GM12878 (cell line): ENCODE data around the gene RAB11FIP2. TPM values are rescaled to one million over a fixed set of nuclear protein-coding genes. Genes with fewer than 3 reads are reported as not detected.

Experiments used
- ATAC-seq: fragments of 200-7000 bp; cut with Tn5 transposase; 3 replicates; pipeline ENCODE4 v1.9.1; 2020; ENCODE audit warnings: mild to moderate bottlenecking, moderate library complexity
- BruUV-seq: library from RNA; stranded (reverse); fragments of 400-500 nt; replicated peaks from 2 replicates; lab custom pipeline; 2021; lab: Mats Ljungman, UMichigan
- CTCF ChIA-PET: fragments of 300-600 bp; sonication (Branson Sonifier 250); formaldehyde crosslinking; extraction: SDS; loops from one replicate; lab custom pipeline; 2021; ENCODE audit warnings: inconsistent platforms; lab: Yijun Ruan, JAX
- POLR2A ChIA-PET: fragments of 350-600 bp; formaldehyde crosslinking; extraction: SDS; loops from one replicate; lab custom pipeline; 2021; ENCODE audit warnings: inconsistent platforms; lab: Charles Lee
- RAD21 ChIA-PET: fragments of 300-600 bp; sonication (Branson Sonifier 250); formaldehyde crosslinking; loops from one replicate; lab custom pipeline; 2023; ENCODE audit warnings: antibody characterized with exemption; ENCODE audit not compliant: unreplicated experiment; lab: Charles Lee
- SMC1A ChIA-PET: fragments of 300-600 bp; sonication (Branson Sonifier 250); formaldehyde crosslinking; loops from one replicate; lab custom pipeline; 2023; ENCODE audit not compliant: unreplicated experiment, uncharacterized antibody; lab: Charles Lee
- DNase-seq: peaks from one replicate; pipeline ENCODE4 v3.0.0-alpha.2; 2011; ENCODE audit warnings: low read depth, low spot score
- FAIRE-seq: peaks from 3 replicates; lab custom pipeline; 2011; peaks lifted over from hg19 to GRCh38; lab: Jason Lieb, UNC
- H2AFZ ChIP-seq: 2 replicates; pipeline ENCODE4 v1.6.0; 2011; ENCODE audit warnings: low read depth, low read length, control low read depth; ENCODE audit not compliant: control insufficient read depth
- H3K27ac ChIP-seq: 2 replicates; pipeline ENCODE4 v1.5.1; 2011; ENCODE audit warnings: control low read depth; ENCODE audit not compliant: control insufficient read depth, insufficient read depth
- H3K27me3 ChIP-seq, 2 experiments: replicated peaks in 1 of 2; 2 replicates each; pipeline versions ENCODE4 v1.6.0 to v1.6.1; 2011; ENCODE audit warnings: low read length in 1 of 2; ENCODE audit not compliant: control insufficient read depth in 2 of 2, insufficient read depth in 2 of 2
- H3K36me3 ChIP-seq, 2 experiments: 2 replicates each; pipeline ENCODE4 v1.5.1; 2011; ENCODE audit warnings: low read length in 1 of 2; ENCODE audit not compliant: control insufficient read depth in 2 of 2, insufficient read depth in 2 of 2
- H3K4me1 ChIP-seq: 2 replicates; pipeline ENCODE4 v1.6.1; 2011; ENCODE audit warnings: mild to moderate bottlenecking, low read length, moderate library complexity, mixed read lengths; ENCODE audit not compliant: control insufficient read depth, insufficient read depth
- H3K4me2 ChIP-seq: 2 replicates; pipeline ENCODE4 v1.6.0; 2011; ENCODE audit warnings: control low read depth; ENCODE audit not compliant: control insufficient read depth, insufficient read depth
- H3K4me3 ChIP-seq: fragments of 200-600 bp; sonication (generic); 2 replicates; pipeline ENCODE4 v1.5.1; 2016
- H3K79me2 ChIP-seq: 2 replicates; pipeline ENCODE4 v1.6.0; 2011; ENCODE audit warnings: low read length; ENCODE audit not compliant: control insufficient read depth, insufficient read depth
- H3K9ac ChIP-seq: 2 replicates; pipeline ENCODE4 v1.8.0; 2011; ENCODE audit warnings: low read length, control low read depth, mixed read lengths; ENCODE audit not compliant: control insufficient read depth, insufficient read depth
- H3K9me3 ChIP-seq: replicated peaks from 3 replicates; pipeline ENCODE4 v1.5.1; 2011; ENCODE audit warnings: mild to moderate bottlenecking, low read length; ENCODE audit not compliant: control insufficient read depth, insufficient read depth
- H4K20me1 ChIP-seq: 2 replicates; pipeline ENCODE4 v1.6.0; 2011; ENCODE audit not compliant: control insufficient read depth, insufficient read depth
- E2F4 ChIP-seq: IDR thresholded peaks from 2 replicates; pipeline ENCODE4 v1.6.1; 2012; ENCODE audit warnings: low read depth, low read length, improper control_type of control experiment
- IRF4 ChIP-seq: IDR thresholded peaks from 2 replicates; pipeline ENCODE4 v1.6.1; 2011; ENCODE audit warnings: low read depth, low read length
- JUND ChIP-seq: IDR thresholded peaks from 2 replicates; pipeline ENCODE4 v1.6.1; 2012; ENCODE audit warnings: low read depth, mild to moderate bottlenecking, low read length, improper control_type of control experiment, moderate library complexity
- KLF5 ChIP-seq: fragments of 450-650 bp; IDR thresholded peaks from 2 replicates; pipeline ENCODE4 v1.6.1; 2014; ENCODE audit warnings: mild to moderate bottlenecking; ENCODE audit not compliant: partially characterized antibody
- MEF2A ChIP-seq: IDR thresholded peaks from 2 replicates; pipeline ENCODE4 v1.6.1; 2011; ENCODE audit warnings: low read depth, mild to moderate bottlenecking, low read length, moderate library complexity; ENCODE audit not compliant: insufficient read depth
- PRDM15 ChIP-seq: fragments of 450-650 bp; formaldehyde crosslinking; IDR thresholded peaks from 2 replicates; pipeline ENCODE4 v1.4.0; 2020; ENCODE audit warnings: mild to moderate bottlenecking, moderate library complexity
- ZNF592 ChIP-seq: fragments of 450-650 bp; IDR thresholded peaks from 2 replicates; pipeline ENCODE4 v1.6.1; 2017; ENCODE audit warnings: mild to moderate bottlenecking, moderate library complexity
- ZZZ3 ChIP-seq: IDR thresholded peaks from 2 replicates; pipeline ENCODE4 v1.6.1; 2011; ENCODE audit warnings: low read depth; ENCODE audit not compliant: control insufficient read depth, insufficient read length
- WGBS: methylation state at CpG from one replicate; pipeline ENCODE4 v1.1.6; 2016; ENCODE audit warnings: low lambda C conversion rate; ENCODE audit not compliant: insufficient replicate concordance, insufficient coverage; ENCODE audit errors: missing lambda C conversion rate; 5-methylcytosine and 5-hydroxymethylcytosine counted together
- in situ Hi-C: fragments of 300-500 bp; cut with MboI; formaldehyde crosslinking; loops from 9 replicates; pipeline ENCODE4 v1.14.3; 2018; ENCODE audit warnings: mixed read lengths
- intact Hi-C: fragments of 100-400 bp; cut with micrococcal nuclease; formaldehyde crosslinking; loops from one replicate; pipeline ENCODE4 v1.14.2; 2022; ENCODE audit not compliant: unreplicated experiment
- polyA plus RNA-seq, 11 experiments: library from polyadenylated mRNA; depleted of rRNA in 4 of 11; unstranded in 6 of 11; stranded (reverse) in 5 of 11; fragments of >200 nt; fragmentation: Nextera tagmentation in 4 of 11; fragmentation: Illumina TruSeq in 1 of 11; extraction: Ambion mirVana in 4 of 11; extraction: Trizol in 1 of 11; gene quantifications; 1 replicate in 1 of 11; 2 replicates in 10 of 11; pipeline versions ENCODE4 v1.2.1 to v1.2.3, GENCODE V29; 2011 to 2016; ENCODE audit warnings: inconsistent platforms in 2 of 11, missing spikeins in 2 of 11, low read depth in 1 of 11
- total RNA-seq, 4 experiments: library from RNA; depleted of rRNA in 3 of 4; stranded (reverse); fragments of >200 nt in 3 of 4; fragmentation: Illumina TruSeq in 1 of 4; extraction: Trizol in 1 of 4; gene quantifications; 2 replicates each; pipeline versions ENCODE4 v1.2.1 to v1.2.3, GENCODE V29; 2013 to 2021
- TF ChIP-seq, protein P1 (sequence below): fragments of 450-650 bp; IDR thresholded peaks from 2 replicates; pipeline ENCODE4 v1.6.1; 2016; ENCODE audit warnings: mild to moderate bottlenecking
- TF ChIP-seq, protein P2 (sequence below): fragments of 450-650 bp; conservative IDR thresholded peaks from 2 replicates; pipeline ENCODE4 v1.6.1; 2017; ENCODE audit warnings: mild to moderate bottlenecking, moderate library complexity

Gene RAB11FIP2
- total and polyA plus RNA-seq, 10 of the 15 experiments (the other 5 are each of a cell fraction or from before 2014, with no cell fraction given) = 1.8 to 16.7 (median 4.3) TPM

DNA sequence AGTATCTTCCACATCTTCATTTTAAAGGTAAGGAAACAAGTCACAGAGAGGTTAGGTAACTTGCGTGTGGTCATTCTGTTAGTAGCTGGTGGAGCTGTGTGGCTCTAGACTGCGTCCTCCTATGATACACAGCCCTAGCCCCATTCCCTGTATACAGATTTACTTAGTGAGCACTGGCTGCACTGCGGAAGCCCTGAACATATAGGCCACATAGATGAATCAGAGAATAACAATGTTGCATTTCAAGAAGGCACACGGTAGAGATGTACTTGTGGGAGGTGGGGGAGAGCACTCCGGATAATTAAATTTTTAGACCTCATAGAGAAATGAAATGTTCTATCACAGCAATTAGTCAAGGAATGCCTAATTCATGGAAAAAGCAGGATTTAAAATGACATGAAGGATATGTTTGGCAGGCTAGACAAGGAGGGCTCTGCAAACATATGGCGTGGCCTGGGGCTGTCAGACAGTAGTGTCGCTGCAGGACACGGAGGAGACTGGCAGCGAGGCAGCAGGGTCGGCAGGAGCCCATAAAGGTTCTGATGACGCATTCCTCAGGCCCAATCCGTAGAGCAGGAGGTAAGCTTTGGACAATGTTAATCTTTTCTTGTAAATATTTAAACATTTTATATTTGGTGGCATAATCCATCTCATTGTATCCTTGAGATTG, 29.5 kb downstream of the RAB11FIP2 start:
- ATAC-seq = no peak
- no peak for TF ChIP-seq ZNF592
- no peak for TF ChIP-seq KLF5
- TF ChIP-seq, protein P1, sequence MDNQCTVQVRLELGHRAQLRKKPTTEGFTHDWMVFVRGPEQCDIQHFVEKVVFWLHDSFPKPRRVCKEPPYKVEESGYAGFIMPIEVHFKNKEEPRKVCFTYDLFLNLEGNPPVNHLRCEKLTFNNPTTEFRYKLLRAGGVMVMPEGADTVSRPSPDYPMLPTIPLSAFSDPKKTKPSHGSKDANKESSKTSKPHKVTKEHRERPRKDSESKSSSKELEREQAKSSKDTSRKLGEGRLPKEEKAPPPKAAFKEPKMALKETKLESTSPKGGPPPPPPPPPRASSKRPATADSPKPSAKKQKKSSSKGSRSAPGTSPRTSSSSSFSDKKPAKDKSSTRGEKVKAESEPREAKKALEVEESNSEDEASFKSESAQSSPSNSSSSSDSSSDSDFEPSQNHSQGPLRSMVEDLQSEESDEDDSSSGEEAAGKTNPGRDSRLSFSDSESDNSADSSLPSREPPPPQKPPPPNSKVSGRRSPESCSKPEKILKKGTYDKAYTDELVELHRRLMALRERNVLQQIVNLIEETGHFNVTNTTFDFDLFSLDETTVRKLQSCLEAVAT = no peak
- TF ChIP-seq PRDM15 (CRISPR knock-in tag) = no peak
- TF ChIP-seq MEF2A = no peak
- TF ChIP-seq E2F4 = no peak
- TF ChIP-seq, protein P2, sequence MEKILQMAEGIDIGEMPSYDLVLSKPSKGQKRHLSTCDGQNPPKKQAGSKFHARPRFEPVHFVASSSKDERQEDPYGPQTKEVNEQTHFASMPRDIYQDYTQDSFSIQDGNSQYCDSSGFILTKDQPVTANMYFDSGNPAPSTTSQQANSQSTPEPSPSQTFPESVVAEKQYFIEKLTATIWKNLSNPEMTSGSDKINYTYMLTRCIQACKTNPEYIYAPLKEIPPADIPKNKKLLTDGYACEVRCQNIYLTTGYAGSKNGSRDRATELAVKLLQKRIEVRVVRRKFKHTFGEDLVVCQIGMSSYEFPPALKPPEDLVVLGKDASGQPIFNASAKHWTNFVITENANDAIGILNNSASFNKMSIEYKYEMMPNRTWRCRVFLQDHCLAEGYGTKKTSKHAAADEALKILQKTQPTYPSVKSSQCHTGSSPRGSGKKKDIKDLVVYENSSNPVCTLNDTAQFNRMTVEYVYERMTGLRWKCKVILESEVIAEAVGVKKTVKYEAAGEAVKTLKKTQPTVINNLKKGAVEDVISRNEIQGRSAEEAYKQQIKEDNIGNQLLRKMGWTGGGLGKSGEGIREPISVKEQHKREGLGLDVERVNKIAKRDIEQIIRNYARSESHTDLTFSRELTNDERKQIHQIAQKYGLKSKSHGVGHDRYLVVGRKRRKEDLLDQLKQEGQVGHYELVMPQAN = no peak
- TF ChIP-seq IRF4 = no peak
- TF ChIP-seq ZZZ3 = no peak
- no peak for TF ChIP-seq JUND

More for the DNA sequence above, 29.5 kb downstream of the RAB11FIP2 start:
- Histone ChIP-seq H3K9me3 (no peaks in the 10 kb centered on the region), H3K79me2 (no peaks in the 10 kb centered on the region), H3K4me1 (no peaks in the 10 kb centered on the region), H3K9ac (no peak overlapping the region), H3K27ac (no peak overlapping the region), H3K4me3 (no peak overlapping the region), H3K4me2 (no peak overlapping the region), H4K20me1 (no peaks in the 10 kb centered on the region), H3K27me3 (no peaks in the 10 kb centered on the region), H3K36me3 (peaks cover 0 to 4% of the 10 kb centered on the region in 2 experiments; a peak in 1 of 4 replicates), H2AFZ (no peak overlapping the region)
- BruUV-seq = no TSS peak
- intact Hi-C loops = no loop called here
- ChIA-PET SMC1A (interaction anchor here (1.3 kb wide), 1 partner anchor 9 kb away, joined by 3 read pairs; no protein-coding TSS in a partner anchor), POLR2A (no interaction called here), CTCF (no interaction called here), RAD21 (no interaction called here)
- in situ Hi-C loops = no loop called here
- FAIRE-seq (no peak), DNase-seq (no peak)
- over 99% methylated on average over 12 of the region's 12 CpGs for WGBS
